H1 (cell line): ENCODE measurements around the gene PSMD7. TPM values are rescaled to one million over a fixed set of nuclear protein-coding genes. Genes with fewer than 3 reads are reported as not detected.

ENCODE experiments used
- CTCF ChIA-PET: fragments of 300-600 bp; sonication (Branson Sonifier 250); formaldehyde crosslinking; loops from one replicate; lab custom pipeline; 2021; ENCODE audit not compliant: partially characterized antibody; lab: Charles Lee
- POLR2A ChIA-PET: fragments of 300-600 bp; sonication (Branson Sonifier 250); formaldehyde crosslinking; loops from one replicate; lab custom pipeline; 2021; ENCODE audit warnings: inconsistent platforms; ENCODE audit not compliant: partially characterized antibody; lab: Charles Lee
- DNase-seq, 2 experiments: peaks; one replicate each; pipeline versions ENCODE4 v3.0.0 to v3.0.0-alpha.2; 2010 to 2022; ENCODE audit warnings: low spot score in 2 of 2, low read depth in 1 of 2, mixed read lengths in 1 of 2
- FAIRE-seq: peaks from 2 replicates; lab custom pipeline; 2011; peaks lifted over from hg19 to GRCh38; lab: Jason Lieb, UNC
- H2AFZ ChIP-seq: 2 replicates; pipeline ENCODE4 v1.8.1; 2012; ENCODE audit warnings: low read length, inconsistent platforms
- H2AK5ac ChIP-seq: 2 replicates; pipeline ENCODE4 v1.6.1; 2013; ENCODE audit warnings: low read depth, low read length
- H2BK120ac ChIP-seq: replicated peaks from 2 replicates; pipeline ENCODE3; 2013; ENCODE audit warnings: low read depth, low read length, inconsistent platforms
- H2BK12ac ChIP-seq: 2 replicates; pipeline ENCODE4 v1.6.1; 2013; ENCODE audit warnings: low read depth, low read length
- H2BK15ac ChIP-seq: 2 replicates; pipeline ENCODE4 v1.6.1; 2013; ENCODE audit warnings: low read length
- H2BK20ac ChIP-seq: 2 replicates; pipeline ENCODE4 v1.6.1; 2013; ENCODE audit warnings: low read length
- H2BK5ac ChIP-seq: 2 replicates; pipeline ENCODE4 v1.6.1; 2013; ENCODE audit warnings: low read depth, low read length
- H3K14ac ChIP-seq: 2 replicates; pipeline ENCODE4 v1.6.1; 2013; ENCODE audit warnings: inconsistent platforms; ENCODE audit not compliant: insufficient read length
- H3K18ac ChIP-seq: 2 replicates; pipeline ENCODE4 v1.6.1; 2013; ENCODE audit warnings: low read length; ENCODE audit errors: extremely low read depth
- H3K23ac ChIP-seq: 2 replicates; pipeline ENCODE4 v1.6.1; 2013; ENCODE audit warnings: inconsistent platforms; ENCODE audit not compliant: insufficient read length
- H3K23me2 ChIP-seq: 2 replicates; pipeline ENCODE4 v1.6.1; 2013; ENCODE audit warnings: low read depth, low read length
- H3K27ac ChIP-seq: 2 replicates; pipeline ENCODE4 v1.6.1; 2011; ENCODE audit warnings: low read depth, low read length, inconsistent platforms
- H3K27me3 ChIP-seq, 4 experiments: replicated peaks in 1 of 4; 1 replicate in 1 of 4; 2 replicates in 3 of 4; pipeline versions ENCODE4 v1.6.1 to v1.8.1; 2011 to 2013; ENCODE audit warnings: low read length in 3 of 4, mild to moderate bottlenecking in 3 of 4, inconsistent platforms in 2 of 4, mixed read lengths in 2 of 4, moderate library complexity in 1 of 4; ENCODE audit not compliant: control insufficient read depth in 3 of 4, insufficient read depth in 3 of 4; ENCODE audit errors: extremely low read depth in 1 of 4
- H3K36me3 ChIP-seq, 4 experiments: 2 replicates each; pipeline versions ENCODE4 v1.6.1 to v1.8.1; 2011 to 2013; ENCODE audit warnings: mild to moderate bottlenecking in 4 of 4, low read length in 3 of 4, moderate library complexity in 2 of 4, control low read depth in 1 of 4, inconsistent platforms in 1 of 4; ENCODE audit not compliant: insufficient read depth in 4 of 4, control insufficient read depth in 2 of 4
- H3K4ac ChIP-seq: replicated peaks from 2 replicates; pipeline ENCODE3; 2013; ENCODE audit warnings: low read length, low read depth, mixed read lengths, inconsistent platforms; ENCODE audit not compliant: insufficient read length
- H3K4me1 ChIP-seq, 4 experiments: replicated peaks in 1 of 4; 1 replicate in 1 of 4; 2 replicates in 3 of 4; pipeline versions ENCODE4 v1.6.1 to v1.8.1; 2011 to 2013; ENCODE audit warnings: low read length in 3 of 4, inconsistent platforms in 2 of 4, mixed read lengths in 1 of 4; ENCODE audit not compliant: insufficient read depth in 4 of 4, control insufficient read depth in 3 of 4
- H3K4me2 ChIP-seq, 2 experiments: 2 replicates each; pipeline versions ENCODE4 v1.6.1 to v1.8.1; 2011 to 2013; ENCODE audit warnings: low read depth in 2 of 2, low read length in 2 of 2, control low read depth in 1 of 2, inconsistent platforms in 1 of 2, mild to moderate bottlenecking in 1 of 2; ENCODE audit not compliant: insufficient read depth in 1 of 2
- H3K4me3 ChIP-seq, 4 experiments: fragments of 200-600, 300-600 bp in 1 of 4; sonication (generic), shearing (Covaris generic), sonication (Bioruptor Twin) in 1 of 4; 2 replicates each; pipeline versions ENCODE4 v1.5.1 to v1.8.1; 2011 to 2016; ENCODE audit warnings: low read length in 4 of 4, low read depth in 3 of 4, control low read depth in 2 of 4, inconsistent platforms in 2 of 4, mild to moderate bottlenecking in 2 of 4, mixed read lengths in 1 of 4, moderate library complexity in 1 of 4; ENCODE audit not compliant: insufficient read depth in 2 of 4; ENCODE audit errors: extremely low read depth in 1 of 4
- H3K56ac ChIP-seq: replicated peaks from 2 replicates; pipeline ENCODE3; 2013; ENCODE audit warnings: low read depth, mild to moderate bottlenecking, mixed read lengths, low read length, inconsistent platforms; ENCODE audit not compliant: insufficient read length
- H3K79me1 ChIP-seq: 2 replicates; pipeline ENCODE4 v1.6.1; 2013; ENCODE audit warnings: low read depth, low read length, control low read depth
- H3K79me2 ChIP-seq, 2 experiments: 2 replicates each; pipeline versions ENCODE4 v1.6.1 to v1.8.1; 2012 to 2013; ENCODE audit warnings: low read length in 2 of 2, mild to moderate bottlenecking in 2 of 2, inconsistent platforms in 1 of 2; ENCODE audit not compliant: insufficient read depth in 2 of 2, control insufficient read depth in 1 of 2
- H3K9ac ChIP-seq, 4 experiments: replicated peaks in 1 of 4; 1 replicate in 1 of 4; 2 replicates in 3 of 4; pipeline versions ENCODE4 v1.6.1 to v1.8.1; 2011 to 2013; ENCODE audit warnings: low read depth in 3 of 4, low read length in 3 of 4, control low read depth in 2 of 4, mild to moderate bottlenecking in 2 of 4, moderate library complexity in 2 of 4, inconsistent platforms in 1 of 4; ENCODE audit errors: extremely low read depth in 1 of 4
- H3K9me3 ChIP-seq, 2 experiments: 2 replicates each; pipeline versions ENCODE4 v1.6.1 to v1.8.1; 2012 to 2013; ENCODE audit warnings: mild to moderate bottlenecking in 2 of 2, moderate library complexity in 2 of 2, control low read depth in 1 of 2, inconsistent platforms in 1 of 2, low read depth in 1 of 2, low read length in 1 of 2, mixed read lengths in 1 of 2; ENCODE audit not compliant: insufficient read depth in 2 of 2
- H4K20me1 ChIP-seq, 2 experiments: replicated peaks in 1 of 2; 2 replicates each; pipeline versions ENCODE3 to v1.8.1; 2011 to 2013; ENCODE audit warnings: inconsistent platforms in 2 of 2, low read length in 2 of 2, mild to moderate bottlenecking in 1 of 2; ENCODE audit not compliant: insufficient read depth in 2 of 2, control insufficient read depth in 1 of 2
- H4K5ac ChIP-seq: 2 replicates; pipeline ENCODE4 v1.6.1; 2013; ENCODE audit warnings: low read length, low read depth, mixed read lengths, inconsistent platforms; ENCODE audit not compliant: insufficient read length
- H4K8ac ChIP-seq: 2 replicates; pipeline ENCODE4 v1.8.0; 2013; ENCODE audit warnings: mild to moderate bottlenecking, moderate library complexity, low read length, inconsistent platforms; ENCODE audit not compliant: insufficient read depth; ENCODE audit errors: extremely low read depth
- H4K91ac ChIP-seq: replicated peaks from 2 replicates; pipeline ENCODE3; 2013; ENCODE audit warnings: low read length, mixed read lengths, inconsistent platforms; ENCODE audit not compliant: insufficient read length
- EZH2 ChIP-seq: fragments of 200-600 bp; sonication (generic); IDR thresholded peaks from 2 replicates; pipeline ENCODE4 v1.7.1; 2012; ENCODE audit warnings: low read depth, mild to moderate bottlenecking, moderate library complexity, low read length, inconsistent platforms; ENCODE audit not compliant: severe bottlenecking
- GABPA ChIP-seq: IDR thresholded peaks from 2 replicates; pipeline ENCODE4 v1.6.1; 2011; ENCODE audit warnings: mild to moderate bottlenecking, low read length, moderate library complexity, borderline replicate concordance; ENCODE audit not compliant: insufficient read depth
- PHF8 ChIP-seq: fragments of 200-600 bp; sonication (generic); conservative IDR thresholded peaks from 2 replicates; pipeline ENCODE4 v1.7.1; 2012; ENCODE audit warnings: low read depth, mild to moderate bottlenecking, inconsistent platforms, low read length, moderate library complexity
- POLR2A ChIP-seq, 2 experiments: IDR thresholded peaks; 1 replicate in 1 of 2; 2 replicates in 1 of 2; pipeline ENCODE4 v1.6.1; 2011; ENCODE audit warnings: low read depth in 2 of 2, low read length in 2 of 2, mild to moderate bottlenecking in 2 of 2; ENCODE audit errors: control extremely low read depth in 1 of 2
- SRF ChIP-seq: IDR thresholded peaks from 2 replicates; pipeline ENCODE4 v1.6.1; 2011; ENCODE audit warnings: mild to moderate bottlenecking, low read depth, low read length, moderate library complexity
- TAF1 ChIP-seq: IDR thresholded peaks from 2 replicates; pipeline ENCODE4 v1.6.1; 2011; ENCODE audit warnings: mild to moderate bottlenecking, low read depth, low read length
- TAF7 ChIP-seq: optimal IDR thresholded peaks from 2 replicates; pipeline ENCODE3; 2011; ENCODE audit warnings: low read depth, mild to moderate bottlenecking, inconsistent platforms, low read length, moderate library complexity, borderline replicate concordance
- WGBS, 2 experiments: shearing (Covaris generic) in 1 of 2; methylation state at CpG; one replicate each; pipeline versions ENCODE4 v1.1.6 to v1.1.7; 2013 to 2015; ENCODE audit warnings: low lambda C conversion rate in 2 of 2, mixed read lengths in 2 of 2, inconsistent platforms in 1 of 2, low coverage in 1 of 2, missing lambda C conversion rate in 1 of 2; ENCODE audit not compliant: insufficient replicate concordance in 2 of 2, insufficient coverage in 1 of 2, insufficient read length in 1 of 2; ENCODE audit errors: extremely low coverage in 1 of 2, missing lambda C conversion rate in 1 of 2; 5-methylcytosine and 5-hydroxymethylcytosine counted together
- polyA plus RNA-seq, 7 experiments: library from polyadenylated mRNA; depleted of rRNA in 3 of 7; stranded (reverse) in 5 of 7; unstranded in 2 of 7; fragments of >200 nt in 5 of 7; fragments of 200-250 nt in 2 of 7; gene quantifications; 1 replicate in 5 of 7; 2 replicates in 1 of 7; 4 replicates in 1 of 7; pipeline versions ENCODE4 v1.2.1 to v1.2.3, GENCODE V29; 2011 to 2013; ENCODE audit warnings: missing spikeins in 2 of 7, mixed read lengths in 2 of 7
- total RNA-seq: library from RNA; stranded (reverse); fragmentation: NEBNext Ultra II Directional; extraction: Animal tissue kit (Norgen Biotek cat#: 25700); gene quantifications from 2 replicates; pipeline ENCODE4 v1.2.1, GENCODE V29; 2021

The PSMD7 gene
- total and polyA plus RNA-seq, 2 of the 8 experiments (the other 6 are each of a cell fraction or from before 2014, with no cell fraction given): 91.1 to 148 TPM

DNA sequence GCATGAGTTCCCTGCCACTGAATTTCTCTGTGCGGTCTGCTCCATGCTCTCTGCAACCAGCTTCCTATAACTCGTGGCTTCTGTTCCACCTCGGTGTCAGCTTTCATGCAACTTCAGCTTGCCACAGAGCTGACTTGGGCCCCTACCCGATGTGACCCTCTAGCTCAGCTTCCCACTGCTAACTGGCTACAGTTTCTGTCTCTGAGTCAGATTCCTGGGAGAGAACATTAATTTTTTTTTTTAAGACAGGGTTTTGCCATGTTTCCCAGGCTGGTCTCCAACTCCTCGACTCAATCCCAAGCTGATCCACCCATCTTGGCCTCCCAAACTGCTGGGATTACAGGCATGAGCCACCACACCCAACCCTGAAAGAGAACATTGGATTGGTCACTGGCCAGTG lies 35.5 kb upstream of the PSMD7 start:
- no peaks in the 10 kb centered on the region for H3K9me3 ChIP-seq
- no peak overlapping the region for H2BK5ac ChIP-seq
- no peak overlapping the region for H4K91ac ChIP-seq
- no peak overlapping the region for H3K56ac ChIP-seq
- H3K14ac ChIP-seq: no peak overlapping the region
- ChIA-PET CTCF (interaction anchor here (1.4 kb wide), 1 partner anchor 33 kb away, joined by 5 read pairs; no protein-coding TSS in a partner anchor), POLR2A (no interaction called here)
- H2AK5ac ChIP-seq: no peak overlapping the region
- H3K9ac ChIP-seq: no peak overlapping the region
- H3K27me3 ChIP-seq: no peaks in the 10 kb centered on the region
- H4K8ac ChIP-seq: no peak overlapping the region
- H3K79me2 ChIP-seq: no peaks in the 10 kb centered on the region
- no peak overlapping the region for H3K4me2 ChIP-seq
- H2BK20ac ChIP-seq: no peak overlapping the region
- TF ChIP-seq TAF1 (no peak), GABPA (no peak), SRF (no peak), EZH2 (no peak), POLR2A (IDR thresholded peaks at IDR 0.05; ENCODE audit: control extremely low read depth in 1 of 2, low read depth in 2 of 2, low read length in 2 of 2) (no peak), PHF8 (no peak), TAF7 (no peak)
- H3K18ac ChIP-seq: no peak overlapping the region
- H3K4me1 ChIP-seq: no peaks in the 10 kb centered on the region
- H4K20me1 ChIP-seq: no peaks in the 10 kb centered on the region
- H4K5ac ChIP-seq: no peak overlapping the region
- no peak overlapping the region for H2AFZ ChIP-seq
- 90% methylated on average over 5 of the region's 5 CpGs; no CpG with 5 or more reads in 1 of the 2 experiments for WGBS, 2 experiments
- no peak overlapping the region for H3K4ac ChIP-seq
- H3K23ac ChIP-seq: no peak overlapping the region
- DNase-seq (peak in 1 of 2 experiments; percentile 37), FAIRE-seq (no peak)
- H3K23me2 ChIP-seq: no peaks in the 10 kb centered on the region
- no peaks in the 10 kb centered on the region for H3K79me1 ChIP-seq
- H2BK12ac ChIP-seq: no peak overlapping the region
- no peak overlapping the region for H3K27ac ChIP-seq
- H2BK15ac ChIP-seq: no peak overlapping the region
- H3K4me3 ChIP-seq: no peak overlapping the region
- H2BK120ac ChIP-seq: no peak overlapping the region
- H3K36me3 ChIP-seq: no peaks in the 10 kb centered on the region
